Erythroblast (primary cell): Measurements from ENCODE around the gene ZFYVE19.

Experiments used
- DNase-seq, 2 experiments: peaks; one replicate each; lab custom pipeline; 2025; lab: John Stamatoyannopoulos, UW
- GATA1 ChIP-seq: IDR thresholded peaks from 2 replicates; pipeline ENCODE4 v1.6.1; 2011; ENCODE audit warnings: low read depth, mild to moderate bottlenecking, control low read depth, low read length, moderate library complexity
- POLR2A ChIP-seq: IDR thresholded peaks from 2 replicates; pipeline ENCODE4 v1.6.1; 2011; ENCODE audit warnings: mild to moderate bottlenecking, low read length

Gene ZFYVE19

DNA sequence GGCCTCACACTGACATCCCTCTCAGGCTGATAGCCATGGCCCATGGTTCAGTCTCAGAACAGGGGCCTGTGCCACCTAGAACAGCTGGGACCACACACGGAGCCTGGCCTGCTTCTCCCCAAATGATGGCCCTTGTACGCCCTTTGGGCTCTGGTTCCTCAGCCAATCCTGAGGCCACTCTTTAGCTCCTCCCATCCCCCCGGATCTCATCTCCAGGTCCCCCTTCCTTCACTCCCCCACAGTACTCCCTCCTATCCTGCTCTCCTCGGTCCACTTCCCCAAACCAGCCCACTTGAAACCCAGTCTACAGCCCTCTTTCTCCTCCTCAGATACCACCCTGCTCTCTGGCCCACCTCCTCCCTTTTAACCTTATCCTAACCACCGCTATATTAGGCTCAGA, 17.8 kb upstream of the ZFYVE19 start:
- no peak for DNase-seq
- TF ChIP-seq POLR2A (no peak), GATA1 (no peak)

DNA sequence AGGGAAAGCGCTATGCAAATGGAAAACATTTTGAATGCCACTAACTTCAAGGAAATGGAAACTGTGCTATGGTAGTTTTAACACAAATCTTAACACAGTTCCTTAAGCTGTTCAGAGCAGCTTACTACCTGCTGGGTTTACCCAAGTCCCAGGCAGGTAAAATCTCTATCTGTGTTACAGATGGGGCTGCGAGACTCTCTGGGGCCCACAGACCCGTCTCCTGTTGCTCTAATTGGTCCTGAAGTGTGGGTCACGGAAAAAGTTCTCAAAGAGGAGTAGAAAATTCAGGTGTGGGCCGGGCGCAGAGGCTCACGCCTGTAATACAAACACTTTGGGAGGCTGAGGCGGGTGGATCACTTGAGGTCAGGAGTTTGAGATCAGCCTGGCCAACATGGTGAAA, 16.9 kb upstream of the ZFYVE19 start:
- DNase-seq = no peak
- TF ChIP-seq POLR2A (no peak), GATA1 (no peak)

DNA sequence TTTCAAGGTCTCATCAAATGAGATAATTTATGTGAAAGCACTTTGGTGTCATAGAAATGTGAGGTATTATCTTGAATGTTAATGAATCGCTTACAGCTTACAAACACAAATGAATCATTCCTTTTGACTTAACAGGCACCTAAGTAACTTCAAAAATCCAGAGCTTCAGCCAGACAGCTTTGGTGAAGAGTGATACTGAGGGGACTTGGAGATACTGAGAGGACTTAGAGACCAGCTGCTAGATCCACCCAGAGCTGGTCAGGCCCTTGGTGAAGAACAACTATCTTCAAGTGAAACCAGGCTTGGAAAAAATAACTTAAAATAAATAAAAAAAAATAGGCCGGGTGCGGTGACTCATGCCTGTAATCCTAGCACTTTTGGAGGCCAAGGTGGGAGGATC, 16.2 kb upstream of the ZFYVE19 start:
- TF ChIP-seq GATA1 (no peak), POLR2A (no peak)
- no peak for DNase-seq

DNA sequence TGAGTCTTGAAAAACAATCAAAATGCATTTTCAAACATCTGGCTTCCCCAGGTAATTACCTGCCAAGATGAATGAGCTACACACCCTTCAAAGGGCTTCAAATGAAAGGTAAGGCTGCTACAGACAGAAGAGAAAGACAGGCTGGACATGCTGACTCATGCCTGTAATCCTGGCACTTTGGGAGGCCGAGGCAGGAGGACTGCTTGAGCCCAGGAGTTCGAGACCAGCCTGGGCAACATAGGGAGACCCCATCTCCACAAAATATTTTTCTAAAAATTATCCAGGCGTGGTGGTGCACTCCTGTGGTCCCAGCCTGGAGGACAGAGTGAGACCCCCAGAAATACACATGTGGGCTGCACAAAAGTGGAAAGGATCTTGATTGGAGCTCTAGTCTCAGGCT, 14.5 kb upstream of the ZFYVE19 start:
- no peak for TF ChIP-seq GATA1
- TF ChIP-seq POLR2A = no peak
- DNase-seq = no peak

DNA sequence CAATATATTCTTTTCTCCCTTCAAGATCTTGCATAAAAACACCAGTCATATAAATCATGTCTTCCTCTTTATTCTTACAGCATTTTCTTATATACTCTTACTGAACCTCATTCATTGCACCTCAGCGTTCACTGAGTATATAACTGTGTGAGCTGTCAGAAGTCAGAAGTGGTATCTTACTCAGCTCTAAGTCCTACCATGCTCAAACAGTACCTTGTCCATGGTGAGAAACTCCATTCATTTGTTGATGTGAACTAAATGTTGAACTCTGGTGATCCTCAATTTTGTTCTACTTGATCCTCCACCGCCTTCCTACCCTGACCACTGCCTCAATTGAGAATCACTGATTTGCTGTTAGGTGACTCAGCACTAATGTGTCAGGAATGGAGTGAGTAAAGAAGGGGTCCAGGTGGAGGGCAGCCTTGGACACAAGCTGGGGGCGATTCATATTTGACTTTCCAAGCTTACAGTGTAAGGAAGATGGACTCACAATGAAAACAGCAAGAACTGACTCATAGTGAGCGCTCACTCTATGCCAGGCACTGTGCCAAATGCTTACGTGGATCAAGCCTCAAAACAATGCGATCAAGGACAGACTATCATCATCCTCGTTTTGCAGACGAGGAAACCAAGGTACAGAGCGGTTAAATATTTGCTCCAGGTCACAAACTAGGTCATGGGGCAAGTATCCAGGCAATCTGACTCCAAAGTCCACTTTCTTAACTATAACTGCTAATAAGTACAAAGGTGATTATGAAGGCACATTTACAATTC, 13.5 kb upstream of the ZFYVE19 start:
- TF ChIP-seq POLR2A = no peak
- no peak for TF ChIP-seq GATA1
- peak in 1 of 2 experiments; percentile 55 for DNase-seq

DNA sequence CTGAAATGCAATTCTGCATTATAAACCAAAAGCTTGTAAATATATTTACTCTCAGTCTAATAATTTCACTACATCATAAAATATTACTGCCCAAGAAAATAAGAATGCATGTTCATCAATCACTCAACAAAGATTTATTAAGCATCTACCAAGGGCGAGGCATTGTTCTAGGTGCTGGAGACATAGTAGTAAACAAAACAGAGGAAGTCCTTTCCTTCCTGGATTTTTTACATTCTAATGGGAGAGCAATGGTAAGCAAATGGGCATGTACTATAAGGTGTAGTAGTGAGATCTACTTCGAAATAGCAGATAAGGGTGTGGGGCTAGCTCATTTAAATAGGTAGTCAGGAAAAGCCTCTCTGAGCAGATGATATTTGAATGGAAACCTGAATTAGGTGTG, 10.8 kb upstream of the ZFYVE19 start:
- TF ChIP-seq GATA1 = no peak
- TF ChIP-seq POLR2A = no peak
- no peak for DNase-seq

DNA sequence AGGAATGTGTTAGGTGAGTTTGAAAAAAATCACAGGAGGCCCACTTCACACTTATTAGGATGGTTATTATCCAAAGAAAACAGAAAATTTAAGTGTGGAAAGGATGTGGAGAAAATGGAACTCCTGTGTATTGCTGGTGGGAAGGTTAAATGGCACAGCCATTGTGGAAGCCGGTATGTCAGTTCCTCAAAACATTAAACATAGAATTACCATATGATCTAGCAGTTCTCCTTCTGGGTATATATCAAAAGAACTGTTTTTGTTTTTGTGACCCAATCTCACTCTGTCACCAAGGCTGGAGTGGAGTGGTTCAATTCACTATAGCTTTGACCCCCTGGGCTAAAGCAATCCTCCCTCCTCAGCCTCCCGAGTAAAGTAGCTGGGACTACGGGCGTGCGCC, 10.4 kb upstream of the ZFYVE19 start:
- no peak for DNase-seq
- TF ChIP-seq POLR2A = no peak
- TF ChIP-seq GATA1 = no peak

DNA sequence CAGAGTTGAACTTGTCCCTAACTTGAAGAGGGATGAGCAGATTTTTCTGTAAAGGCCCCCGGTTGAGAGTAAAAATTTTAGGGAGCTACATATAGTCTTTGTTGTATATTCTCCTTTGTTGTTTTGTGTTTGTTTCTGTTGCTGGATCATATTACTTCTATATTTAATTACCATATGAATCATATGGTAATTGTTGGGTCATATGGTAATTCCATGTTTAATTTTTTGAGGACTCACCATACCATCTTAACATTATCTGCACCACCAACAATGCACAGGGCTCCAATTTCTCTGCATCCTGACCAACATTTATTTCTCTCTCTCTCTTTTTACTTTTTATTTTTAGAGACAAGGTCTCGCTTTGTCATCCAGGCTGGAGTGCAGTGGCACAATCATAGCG, 7.4 kb upstream of the ZFYVE19 start:
- TF ChIP-seq GATA1 (no peak), POLR2A (no peak)
- DNase-seq = no peak

DNA sequence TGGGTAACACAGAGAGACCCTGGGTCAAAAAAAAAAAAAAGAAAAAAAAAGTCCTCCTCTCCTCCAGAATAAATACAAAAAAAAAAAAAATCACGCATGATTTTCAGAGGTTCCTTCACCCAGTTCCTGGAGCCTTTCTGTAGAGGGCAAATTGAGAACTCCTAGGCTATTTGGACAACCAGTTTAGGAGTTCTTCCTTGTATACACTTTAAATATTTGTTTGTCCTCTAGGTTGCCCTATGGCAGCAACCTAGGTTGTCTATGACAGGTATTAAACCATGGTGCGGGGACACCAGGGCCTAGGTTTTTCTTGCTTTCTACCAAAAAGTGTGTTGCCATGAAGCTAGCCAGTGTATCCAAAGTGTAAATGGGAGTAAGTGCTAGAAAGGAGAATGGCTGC, 3.8 kb upstream of the ZFYVE19 start:
- DNase-seq = no peak
- no peak for TF ChIP-seq GATA1
- TF ChIP-seq POLR2A = no peak

DNA sequence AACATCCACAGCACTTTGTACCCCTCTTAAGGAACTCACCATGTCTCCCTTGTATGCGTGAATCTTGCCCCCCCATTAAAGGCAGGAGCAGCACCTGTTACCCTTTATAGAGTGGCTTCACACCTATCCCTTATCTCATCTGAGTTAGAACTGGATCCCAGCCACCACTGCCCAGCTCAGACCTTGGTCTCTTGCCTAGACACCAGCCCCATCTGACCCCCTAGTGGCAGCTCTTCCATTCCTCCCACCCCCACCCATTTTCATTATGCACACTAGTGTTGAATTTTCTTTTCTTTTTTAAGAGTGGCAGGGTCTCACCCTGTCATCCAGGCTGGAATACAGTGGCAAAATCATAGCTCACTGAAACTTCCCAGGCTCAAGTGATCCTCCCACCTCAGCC, 3.2 kb upstream of the ZFYVE19 start:
- TF ChIP-seq GATA1 (no peak), POLR2A (no peak)
- no peak for DNase-seq

DNA sequence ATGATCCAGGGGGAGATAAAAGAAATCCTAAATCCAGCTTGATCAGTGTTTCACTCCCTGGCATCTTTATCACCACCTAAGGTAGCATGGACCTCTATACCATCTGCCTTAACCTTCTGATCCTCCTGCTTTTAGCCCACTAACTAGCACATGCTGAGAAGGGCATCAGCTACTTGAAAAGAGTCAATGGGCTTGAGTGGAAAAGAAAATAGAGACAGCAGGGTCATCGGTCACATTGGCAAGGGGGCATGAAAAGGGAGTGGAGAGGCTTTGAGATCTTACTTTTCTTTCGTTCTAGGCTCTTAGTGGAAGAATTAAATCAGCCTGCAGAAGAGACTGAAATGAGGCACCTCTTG, 239 bp upstream of the ZFYVE19 start:
- no peak for DNase-seq
- TF ChIP-seq GATA1 = no peak

DNA sequence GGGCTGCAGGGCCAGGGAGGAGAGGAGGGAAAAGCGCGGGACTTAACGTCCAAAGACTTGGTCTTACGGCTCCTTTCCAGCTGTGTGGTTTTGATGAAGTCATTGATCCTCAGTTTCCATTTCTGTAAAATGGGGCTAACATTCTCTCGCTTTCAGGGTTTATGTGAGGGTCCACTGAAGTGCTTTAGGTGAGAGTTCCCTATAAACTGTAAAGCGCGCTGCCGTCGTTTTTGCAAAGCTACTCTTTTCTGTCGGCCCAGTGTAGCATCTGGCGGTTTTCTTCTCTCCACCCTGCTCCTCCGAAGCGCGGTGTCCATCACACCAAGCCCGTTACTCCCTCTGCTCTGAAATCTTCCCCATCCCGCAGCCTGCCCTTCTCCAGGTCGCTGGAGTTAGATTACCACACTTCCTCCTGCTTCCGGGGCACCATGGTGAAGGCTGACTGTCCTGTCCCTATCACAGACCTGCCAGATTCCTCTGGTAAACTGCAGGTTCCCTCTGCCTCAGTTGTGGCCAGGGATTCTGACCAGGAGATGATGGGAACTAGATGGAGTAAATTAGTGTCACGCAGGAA, 1.1 kb downstream of the ZFYVE19 start:
- TF ChIP-seq POLR2A = no peak
- no peak for TF ChIP-seq GATA1
- DNase-seq = no peak

DNA sequence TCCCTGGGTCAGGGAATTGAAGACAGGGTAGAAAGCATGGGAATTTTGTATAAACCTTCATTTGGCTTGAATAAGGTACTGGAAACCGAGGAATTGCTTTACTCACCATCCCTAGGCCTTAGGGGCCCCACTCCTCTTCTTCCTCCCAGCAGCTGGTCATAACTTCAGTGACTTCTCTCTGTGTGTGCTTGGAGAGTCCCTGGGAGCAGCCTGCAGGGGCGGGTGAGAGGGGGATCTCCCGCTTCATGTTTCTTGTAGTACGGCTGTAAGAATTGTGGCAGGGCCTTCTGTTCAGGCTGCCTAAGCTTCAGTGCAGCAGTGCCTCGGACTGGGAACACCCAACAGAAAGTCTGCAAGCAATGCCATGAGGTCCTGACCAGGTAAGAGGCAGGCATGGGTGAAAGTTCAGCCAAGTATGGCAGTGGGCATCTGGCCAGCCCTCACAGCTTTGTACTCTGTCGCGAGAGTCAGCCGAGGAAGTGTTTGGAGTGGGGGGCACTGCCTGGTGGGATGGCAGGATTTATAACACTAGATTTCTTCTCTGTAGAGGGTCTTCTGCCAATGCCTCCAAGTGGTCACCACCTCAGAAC, 2.1 kb downstream of the ZFYVE19 start:
- TF ChIP-seq POLR2A (no peak), GATA1 (no peak)
- DNase-seq = no peak

DNA sequence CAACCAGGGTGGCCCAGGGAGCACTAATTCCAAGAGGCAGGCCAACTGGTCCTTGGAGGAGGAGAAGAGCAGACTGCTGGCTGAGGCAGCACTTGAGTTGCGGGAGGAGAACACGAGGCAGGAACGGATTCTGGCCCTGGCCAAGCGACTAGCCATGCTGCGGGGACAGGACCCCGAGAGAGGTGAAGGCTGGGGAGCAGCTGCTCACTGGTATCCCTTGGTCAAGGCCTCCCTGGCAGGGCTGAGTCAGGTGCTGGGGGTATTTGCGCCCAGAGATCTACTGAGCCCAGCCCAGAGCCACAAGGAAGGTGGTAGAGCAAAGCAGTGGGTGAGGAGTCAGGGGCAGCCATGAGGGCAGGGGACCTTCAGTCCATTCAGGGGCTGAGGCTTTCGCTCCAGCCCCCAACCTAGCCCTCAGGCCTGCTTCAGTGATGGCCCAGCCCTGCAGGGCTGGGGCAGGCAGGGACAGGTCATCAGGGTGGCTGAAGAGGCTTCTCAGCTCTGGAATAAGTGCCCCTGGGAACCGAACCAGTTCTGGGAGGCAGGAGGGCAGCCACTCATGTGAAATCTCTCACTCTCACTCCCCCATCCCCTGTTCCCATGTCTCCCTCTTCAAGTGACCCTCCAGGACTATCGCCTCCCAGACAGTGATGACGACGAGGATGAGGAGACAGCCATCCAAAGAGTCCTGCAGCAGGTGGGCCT, 6.0 kb downstream of the ZFYVE19 start:
- TF ChIP-seq GATA1 = no peak
- no peak for TF ChIP-seq POLR2A
- DNase-seq = no peak
